SK-N-SH (cell line): Measurements from ENCODE around the gene MRPL2. TPM values are rescaled to one million over a fixed set of nuclear protein-coding genes. Genes with fewer than 3 reads are reported as not detected.

Source experiments
- CTCF ChIA-PET: fragments of 300-600, 350-600 bp; formaldehyde crosslinking; extraction: SDS; loops from one replicate; lab custom pipeline; 2021; lab: Yijun Ruan, JAX
- POLR2A ChIA-PET: fragments of 350-600 bp; sonication (Branson Sonifier 250); formaldehyde crosslinking; extraction: SDS; loops from one replicate; lab custom pipeline; 2020; ENCODE audit warnings: antibody characterized with exemption, inconsistent platforms; lab: Yijun Ruan, JAX
- DNase-seq: peaks from one replicate; pipeline ENCODE4 v3.0.0; 2012
- H2AFZ ChIP-seq: fragments of 200-600 bp; sonication (generic); 2 replicates; pipeline ENCODE4 v1.8.1; 2016; ENCODE audit warnings: antibody characterized with exemption, mild to moderate bottlenecking, low read depth
- H3F3A ChIP-seq: fragments of 200-600 bp; sonication (generic); replicated peaks from 2 replicates; pipeline ENCODE3; 2016; ENCODE audit warnings: antibody characterized with exemption, mild to moderate bottlenecking; ENCODE audit not compliant: insufficient read depth
- H3K27ac ChIP-seq, 2 experiments: fragments of 200-500 bp in 1 of 2; fragments of 200-600 bp in 1 of 2; sonication (Bioruptor generic) in 1 of 2; sonication (generic), shearing (Covaris generic) in 1 of 2; 2 replicates each; pipeline versions ENCODE4 v1.5.1 to v1.6.1; 2014 to 2016; ENCODE audit warnings: low read depth in 2 of 2, inconsistent platforms in 1 of 2, low read length in 1 of 2, mild to moderate bottlenecking in 1 of 2, mixed read lengths in 1 of 2
- H3K27me3 ChIP-seq: fragments of 200-600 bp; sonication (generic), shearing (Covaris generic); 2 replicates; pipeline ENCODE4 v1.6.1; 2016; ENCODE audit warnings: mixed run types; ENCODE audit not compliant: insufficient read depth
- H3K36me3 ChIP-seq, 2 experiments: fragments of 200-500 bp in 1 of 2; fragments of 200-600 bp in 1 of 2; sonication (Bioruptor generic) in 1 of 2; sonication (generic) in 1 of 2; replicated peaks in 1 of 2; 2 replicates each; pipeline versions ENCODE3 to v1.5.1; 2014 to 2016; ENCODE audit warnings: low read length in 1 of 2, mild to moderate bottlenecking in 1 of 2; ENCODE audit not compliant: insufficient read depth in 2 of 2, control insufficient read depth in 1 of 2
- H3K4me1 ChIP-seq, 2 experiments: fragments of 200-500 bp in 1 of 2; fragments of 200-600 bp in 1 of 2; sonication (Bioruptor generic) in 1 of 2; sonication (generic), shearing (Covaris generic) in 1 of 2; 2 replicates each; pipeline versions ENCODE4 v1.5.1 to v1.6.1; 2014 to 2016; ENCODE audit warnings: low read depth in 1 of 2, low read length in 1 of 2, mixed run types in 1 of 2; ENCODE audit not compliant: insufficient read depth in 2 of 2, control insufficient read depth in 1 of 2
- H3K4me2 ChIP-seq: fragments of 200-600 bp; sonication (generic), shearing (Covaris generic); 2 replicates; pipeline ENCODE4 v1.6.1; 2017; ENCODE audit warnings: mixed run types
- H3K4me3 ChIP-seq, 2 experiments: fragments of 200-500 bp in 1 of 2; fragments of 200-600 bp in 1 of 2; sonication (Bioruptor generic) in 1 of 2; sonication (generic), shearing (Covaris generic) in 1 of 2; 2 replicates each; pipeline versions ENCODE4 v1.5.1 to v1.8.1; 2014 to 2016; ENCODE audit warnings: low read depth in 2 of 2, inconsistent platforms in 1 of 2, low read length in 1 of 2, mild to moderate bottlenecking in 1 of 2, mixed read lengths in 1 of 2, moderate library complexity in 1 of 2
- H3K79me2 ChIP-seq: fragments of 200-600 bp; sonication (generic); 2 replicates; pipeline ENCODE4 v1.8.1; 2017; ENCODE audit warnings: mild to moderate bottlenecking; ENCODE audit not compliant: insufficient read depth
- H3K9ac ChIP-seq: fragments of 200-600 bp; sonication (generic); 2 replicates; pipeline ENCODE4 v1.6.1; 2017; ENCODE audit warnings: mixed run types
- H3K9me2 ChIP-seq: fragments of 200-600 bp; sonication (generic); 2 replicates; pipeline ENCODE4 v1.6.1; 2017; ENCODE audit warnings: mixed run types
- H3K9me3 ChIP-seq: fragments of 200-600 bp; sonication (generic); 2 replicates; pipeline ENCODE4 v1.6.1; 2017; ENCODE audit warnings: mixed run types, mild to moderate bottlenecking, moderate library complexity
- H4K20me1 ChIP-seq: fragments of 200-600 bp; sonication (generic); 2 replicates; pipeline ENCODE4 v1.6.1; 2017; ENCODE audit warnings: mild to moderate bottlenecking, mixed run types; ENCODE audit not compliant: insufficient read depth
- CHD2 ChIP-seq: fragments of 150-350 bp; IDR thresholded peaks from 2 replicates; pipeline ENCODE4 v1.6.1; 2018; ENCODE audit warnings: low read length; ENCODE audit not compliant: partially characterized antibody
- EZH2phosphoT487 ChIP-seq: fragments of 200-600 bp; sonication (generic); IDR thresholded peaks from 2 replicates; pipeline ENCODE4 v1.6.1; 2017; ENCODE audit warnings: low read depth, mixed run types, mild to moderate bottlenecking, antibody characterized with exemption, moderate library complexity, borderline replicate concordance
- FOSL2 ChIP-seq: IDR thresholded peaks from 2 replicates; pipeline ENCODE4 v1.4.0; 2012; ENCODE audit warnings: low read depth, mild to moderate bottlenecking, moderate library complexity, borderline replicate concordance
- FOXJ3 ChIP-seq: sonication (generic); formaldehyde crosslinking; IDR thresholded peaks from 2 replicates; pipeline ENCODE4 v1.5.1; 2020; ENCODE audit warnings: mild to moderate bottlenecking, missing genetic modification reagents
- FOXM1 ChIP-seq: IDR thresholded peaks from 2 replicates; pipeline ENCODE4 v1.4.0; 2012; ENCODE audit warnings: low read depth, mild to moderate bottlenecking
- GABPA ChIP-seq: IDR thresholded peaks from 2 replicates; pipeline ENCODE4 v1.4.0; 2012; ENCODE audit warnings: low read depth, mild to moderate bottlenecking
- MXI1 ChIP-seq: IDR thresholded peaks from 2 replicates; pipeline ENCODE4 v1.6.1; 2012; ENCODE audit warnings: mild to moderate bottlenecking, low read depth, low read length, improper control_type of control experiment
- NFIC ChIP-seq: IDR thresholded peaks from 2 replicates; pipeline ENCODE4 v1.4.0; 2012; ENCODE audit warnings: borderline replicate concordance
- POLR2AphosphoS5 ChIP-seq: IDR thresholded peaks from 2 replicates; pipeline ENCODE4 v1.6.1; 2012; ENCODE audit warnings: low read depth, low read length
- RAD21 ChIP-seq: IDR thresholded peaks from 2 replicates; pipeline ENCODE4 v1.6.1; 2012; ENCODE audit warnings: mild to moderate bottlenecking, low read length
- RFX5 ChIP-seq: IDR thresholded peaks from 2 replicates; pipeline ENCODE4 v1.6.1; 2012; ENCODE audit warnings: mild to moderate bottlenecking, improper control_type of control experiment, low read length
- TCF12 ChIP-seq: IDR thresholded peaks from 2 replicates; pipeline ENCODE4 v1.4.0; 2012
- WGBS: methylation state at CpG from one replicate; pipeline ENCODE4 v1.1.6; 2017; ENCODE audit warnings: low lambda C conversion rate; 5-methylcytosine and 5-hydroxymethylcytosine counted together
- polyA plus RNA-seq, 3 experiments: library from polyadenylated mRNA; depleted of rRNA; stranded (reverse); fragments of >200 nt; gene quantifications; 2 replicates each; pipeline ENCODE4 v1.2.3, GENCODE V29; 2012
- TF ChIP-seq, protein P1 (sequence below): fragments of 150-350 bp; IDR thresholded peaks from 2 replicates; pipeline ENCODE4 v1.6.1; 2017; ENCODE audit warnings: antibody characterized with exemption, low read length, low read depth, borderline replicate concordance
- TF ChIP-seq, protein P2 (sequence below): fragments of 200-600 bp; sonication (generic); IDR thresholded peaks from 2 replicates; pipeline ENCODE4 v1.6.1; 2017; ENCODE audit warnings: antibody characterized with exemption, mild to moderate bottlenecking, moderate library complexity
- TF ChIP-seq, protein P3 (sequence below): IDR thresholded peaks from 2 replicates; pipeline ENCODE4; 2012

Gene MRPL2
- polyA plus RNA-seq, 1 of the 3 experiments (the other 2 are of a cell fraction): 64.7 TPM

GRCh38 chr6:43037197-43037596, 22.0 kb downstream of the MRPL2 start:
- CTCF ChIA-PET: interaction anchor here (0.9 kb wide), 1 partner anchor 106 kb away, joined by 3 read pairs; no protein-coding TSS in a partner anchor
- 82% methylated on average over 5 of the region's 5 CpGs for WGBS
- no peaks in the 10 kb centered on the region for H3K4me1 ChIP-seq
- H2AFZ ChIP-seq: no peak overlapping the region
- DNase-seq: no peak
- H3K79me2 ChIP-seq: no peaks in the 10 kb centered on the region
- H3K9me2 ChIP-seq: no peaks in the 10 kb centered on the region
- no peak overlapping the region for H3K27ac ChIP-seq
- TF ChIP-seq, protein P1, sequence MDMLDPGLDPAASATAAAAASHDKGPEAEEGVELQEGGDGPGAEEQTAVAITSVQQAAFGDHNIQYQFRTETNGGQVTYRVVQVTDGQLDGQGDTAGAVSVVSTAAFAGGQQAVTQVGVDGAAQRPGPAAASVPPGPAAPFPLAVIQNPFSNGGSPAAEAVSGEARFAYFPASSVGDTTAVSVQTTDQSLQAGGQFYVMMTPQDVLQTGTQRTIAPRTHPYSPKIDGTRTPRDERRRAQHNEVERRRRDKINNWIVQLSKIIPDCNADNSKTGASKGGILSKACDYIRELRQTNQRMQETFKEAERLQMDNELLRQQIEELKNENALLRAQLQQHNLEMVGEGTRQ: no peak
- TF ChIP-seq CHD2 (no peak), RAD21 (no peak), FOSL2 (no peak), FOXM1 (no peak), NFIC (no peak)
- TF ChIP-seq, protein P2, sequence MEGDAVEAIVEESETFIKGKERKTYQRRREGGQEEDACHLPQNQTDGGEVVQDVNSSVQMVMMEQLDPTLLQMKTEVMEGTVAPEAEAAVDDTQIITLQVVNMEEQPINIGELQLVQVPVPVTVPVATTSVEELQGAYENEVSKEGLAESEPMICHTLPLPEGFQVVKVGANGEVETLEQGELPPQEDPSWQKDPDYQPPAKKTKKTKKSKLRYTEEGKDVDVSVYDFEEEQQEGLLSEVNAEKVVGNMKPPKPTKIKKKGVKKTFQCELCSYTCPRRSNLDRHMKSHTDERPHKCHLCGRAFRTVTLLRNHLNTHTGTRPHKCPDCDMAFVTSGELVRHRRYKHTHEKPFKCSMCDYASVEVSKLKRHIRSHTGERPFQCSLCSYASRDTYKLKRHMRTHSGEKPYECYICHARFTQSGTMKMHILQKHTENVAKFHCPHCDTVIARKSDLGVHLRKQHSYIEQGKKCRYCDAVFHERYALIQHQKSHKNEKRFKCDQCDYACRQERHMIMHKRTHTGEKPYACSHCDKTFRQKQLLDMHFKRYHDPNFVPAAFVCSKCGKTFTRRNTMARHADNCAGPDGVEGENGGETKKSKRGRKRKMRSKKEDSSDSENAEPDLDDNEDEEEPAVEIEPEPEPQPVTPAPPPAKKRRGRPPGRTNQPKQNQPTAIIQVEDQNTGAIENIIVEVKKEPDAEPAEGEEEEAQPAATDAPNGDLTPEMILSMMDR: no peak
- TF ChIP-seq, protein P3, sequence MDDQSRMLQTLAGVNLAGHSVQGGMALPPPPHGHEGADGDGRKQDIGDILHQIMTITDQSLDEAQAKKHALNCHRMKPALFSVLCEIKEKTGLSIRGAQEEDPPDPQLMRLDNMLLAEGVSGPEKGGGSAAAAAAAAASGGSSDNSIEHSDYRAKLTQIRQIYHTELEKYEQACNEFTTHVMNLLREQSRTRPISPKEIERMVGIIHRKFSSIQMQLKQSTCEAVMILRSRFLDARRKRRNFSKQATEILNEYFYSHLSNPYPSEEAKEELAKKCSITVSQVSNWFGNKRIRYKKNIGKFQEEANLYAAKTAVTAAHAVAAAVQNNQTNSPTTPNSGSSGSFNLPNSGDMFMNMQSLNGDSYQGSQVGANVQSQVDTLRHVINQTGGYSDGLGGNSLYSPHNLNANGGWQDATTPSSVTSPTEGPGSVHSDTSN: no peak
- no peak overlapping the region for H3K9ac ChIP-seq
- H3K4me3 ChIP-seq: no peak overlapping the region
- H3K27me3 ChIP-seq: no peaks in the 10 kb centered on the region
- no peaks in the 10 kb centered on the region for H4K20me1 ChIP-seq
- POLR2A ChIA-PET: interaction anchor here (2.0 kb wide), 1 partner anchor 108 kb away, joined by 4 read pairs; the partner anchor contains the start of gene CNPY3
- H3K9me3 ChIP-seq: no peaks in the 10 kb centered on the region
- peaks cover 19% of the 10 kb centered on the region for H3F3A ChIP-seq
- H3K4me2 ChIP-seq: no peak overlapping the region
- H3K36me3 ChIP-seq: peaks cover 25 to 49% of the 10 kb centered on the region in 2 experiments

GRCh38 chr6:43036712-43037111, 22.5 kb downstream of the MRPL2 start:
- Histone ChIP-seq H2AFZ (no peak overlapping the region), H3K79me2 (no peaks in the 10 kb centered on the region), H3K36me3 (peaks cover 28 to 47% of the 10 kb centered on the region in 2 experiments), H3K9me2 (no peaks in the 10 kb centered on the region), H3K27ac (no peak overlapping the region), H3K9ac (no peak overlapping the region), H3K9me3 (no peaks in the 10 kb centered on the region), H4K20me1 (no peaks in the 10 kb centered on the region), H3K4me3 (no peak overlapping the region), H3K4me1 (no peaks in the 10 kb centered on the region), H3F3A (peaks cover 21% of the 10 kb centered on the region), H3K27me3 (no peaks in the 10 kb centered on the region), H3K4me2 (no peak overlapping the region)
- no peak for DNase-seq
- ChIA-PET CTCF (interaction anchor here (0.9 kb wide), 1 partner anchor 107 kb away, joined by 3 read pairs; no protein-coding TSS in a partner anchor), POLR2A (interaction anchor here (1.6 to 2.0 kb wide), 2 partner anchors 16 to 107 kb away, joined by 3 to 4 read pairs; partner anchors contain the start of genes CNPY3 and RRP36)
- WGBS: 93% methylated on average over 9 of the region's 9 CpGs
- TF ChIP-seq, protein P1: no peak
- TF ChIP-seq FOXM1 (no peak), GABPA (no peak), TCF12 (no peak), EZH2phosphoT487 (no peak), CHD2 (no peak), MXI1 (no peak), RFX5 (no peak), FOXJ3 (CRISPR knock-in tag) (no peak), POLR2AphosphoS5 (no peak)
- TF ChIP-seq, protein P2: no peak
